GM19025 (cell line): ENCODE results near the gene UTS2R.
"Not testable (repeated sequence)": the region's sequence is repeated elsewhere in the genome, so short reads cannot be mapped to it uniquely, and the experiment has no call there.

ENCODE experiments used
- ATAC-seq: cut with Tn5 transposase; IDR thresholded peaks from one replicate; pipeline ENCODE4 v1.9.1; 2021; ENCODE audit warnings: mild to moderate bottlenecking, low read depth, moderate library complexity; ENCODE audit not compliant: unreplicated experiment

UTS2R gene

GRCh38 chr17:82373072-82373452 is 1.5 kb downstream of the UTS2R start:
- not testable (repeated sequence) for ATAC-seq

GRCh38 chr17:82373731-82374625 is 2.4 kb downstream of the UTS2R start:
- no peak for ATAC-seq

DNA sequence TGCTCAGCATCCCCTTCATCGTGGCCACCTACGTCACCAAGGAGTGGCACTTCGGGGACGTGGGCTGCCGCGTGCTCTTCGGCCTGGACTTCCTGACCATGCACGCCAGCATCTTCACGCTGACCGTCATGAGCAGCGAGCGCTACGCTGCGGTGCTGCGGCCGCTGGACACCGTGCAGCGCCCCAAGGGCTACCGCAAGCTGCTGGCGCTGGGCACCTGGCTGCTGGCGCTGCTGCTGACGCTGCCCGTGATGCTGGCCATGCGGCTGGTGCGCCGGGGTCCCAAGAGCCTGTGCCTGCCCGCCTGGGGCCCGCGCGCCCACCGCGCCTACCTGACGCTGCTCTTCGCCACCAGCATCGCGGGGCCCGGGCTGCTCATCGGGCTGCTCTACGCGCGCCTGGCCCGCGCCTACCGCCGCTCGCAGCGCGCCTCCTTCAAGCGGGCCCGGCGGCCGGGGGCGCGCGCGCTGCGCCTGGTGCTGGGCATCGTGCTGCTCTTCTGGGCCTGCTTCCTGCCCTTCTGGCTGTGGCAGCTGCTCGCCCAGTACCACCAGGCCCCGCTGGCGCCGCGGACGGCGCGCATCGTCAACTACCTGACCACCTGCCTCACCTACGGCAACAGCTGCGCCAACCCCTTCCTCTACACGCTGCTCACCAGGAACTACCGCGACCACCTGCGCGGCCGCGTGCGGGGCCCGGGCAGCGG is 3.2 kb downstream of the UTS2R start:
- ATAC-seq: no peak

GRCh38 chr17:82375359-82376041 is 3.9 kb downstream of the UTS2R start:
- ATAC-seq: no peak

- ATAC-seq: no peak
Observed at GRCh38 chr17:82376042-82376730, 4.6 kb downstream of the UTS2R start.

- not testable (repeated sequence) for ATAC-seq
Observed at GRCh38 chr17:82377294-82377693, 5.7 kb downstream of the UTS2R start.

- no peak for ATAC-seq
Observed at GRCh38 chr17:82377924-82378740, 6.6 kb downstream of the UTS2R start.

GRCh38 chr17:82378741-82379021 is 7.1 kb downstream of the UTS2R start:
- ATAC-seq: no peak

GRCh38 chr17:82380860-82381702 is 9.5 kb downstream of the UTS2R start:
- ATAC-seq: no peak

- ATAC-seq: not testable (repeated sequence)
Observed at GRCh38 chr17:82381703-82382009, 10.1 kb downstream of the UTS2R start.

DNA sequence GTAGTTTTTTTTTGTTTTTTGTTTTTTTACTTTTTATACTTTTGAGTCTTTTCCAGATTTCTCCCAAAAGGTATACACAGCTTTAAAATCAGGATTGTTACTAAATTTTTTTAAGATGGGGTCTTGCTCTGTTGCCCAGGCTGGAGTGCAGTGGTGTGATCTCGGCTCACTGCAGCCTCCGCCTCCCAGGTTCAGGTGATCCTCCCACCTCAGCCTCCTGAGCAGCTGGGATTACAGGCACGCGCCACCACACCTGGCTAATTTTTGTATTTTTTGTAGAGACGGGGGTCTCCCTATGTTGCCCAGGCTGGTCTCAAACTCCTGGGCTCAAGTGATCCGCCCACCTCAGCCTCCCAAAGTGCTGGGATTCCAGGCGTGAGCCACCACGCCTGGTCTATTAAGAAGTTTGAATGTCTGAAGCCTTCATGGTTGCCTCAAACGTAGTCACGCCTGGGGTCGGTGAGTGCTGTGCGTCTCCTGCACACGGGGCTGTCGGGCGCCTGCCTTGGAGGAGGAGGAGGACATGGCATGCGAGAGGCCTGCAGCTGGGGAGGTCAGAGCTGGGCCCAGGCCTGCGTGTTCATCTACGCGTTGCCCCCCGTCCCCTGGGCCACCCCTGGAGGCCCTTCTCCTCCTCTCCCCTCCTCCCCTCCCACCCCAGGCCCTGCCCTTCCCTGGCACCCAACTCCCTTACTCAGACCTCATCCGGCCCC is 10.8 kb downstream of the UTS2R start:
- ATAC-seq: not testable (repeated sequence)

DNA sequence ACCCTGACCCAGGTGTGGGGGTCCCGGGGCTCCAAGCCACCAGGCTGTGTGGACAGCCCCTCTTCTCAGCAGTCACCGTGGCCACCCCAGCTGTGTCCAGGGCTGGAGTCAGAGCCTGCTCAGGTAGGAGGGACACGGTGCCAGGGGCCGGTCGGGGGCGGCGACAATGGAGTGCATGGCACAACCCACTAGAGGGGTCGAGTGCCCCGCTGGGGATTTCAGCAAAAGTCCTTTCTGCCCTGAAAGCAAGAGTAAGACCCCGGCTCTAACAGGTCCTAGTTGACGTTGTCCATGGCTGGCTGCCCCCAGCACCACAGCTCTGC is 11.3 kb downstream of the UTS2R start:
- ATAC-seq: no peak

- no peak for ATAC-seq
Observed at GRCh38 chr17:82383411-82383810, 11.8 kb downstream of the UTS2R start.

GRCh38 chr17:82384051-82384729 is 12.6 kb downstream of the UTS2R start:
- ATAC-seq: no peak

DNA sequence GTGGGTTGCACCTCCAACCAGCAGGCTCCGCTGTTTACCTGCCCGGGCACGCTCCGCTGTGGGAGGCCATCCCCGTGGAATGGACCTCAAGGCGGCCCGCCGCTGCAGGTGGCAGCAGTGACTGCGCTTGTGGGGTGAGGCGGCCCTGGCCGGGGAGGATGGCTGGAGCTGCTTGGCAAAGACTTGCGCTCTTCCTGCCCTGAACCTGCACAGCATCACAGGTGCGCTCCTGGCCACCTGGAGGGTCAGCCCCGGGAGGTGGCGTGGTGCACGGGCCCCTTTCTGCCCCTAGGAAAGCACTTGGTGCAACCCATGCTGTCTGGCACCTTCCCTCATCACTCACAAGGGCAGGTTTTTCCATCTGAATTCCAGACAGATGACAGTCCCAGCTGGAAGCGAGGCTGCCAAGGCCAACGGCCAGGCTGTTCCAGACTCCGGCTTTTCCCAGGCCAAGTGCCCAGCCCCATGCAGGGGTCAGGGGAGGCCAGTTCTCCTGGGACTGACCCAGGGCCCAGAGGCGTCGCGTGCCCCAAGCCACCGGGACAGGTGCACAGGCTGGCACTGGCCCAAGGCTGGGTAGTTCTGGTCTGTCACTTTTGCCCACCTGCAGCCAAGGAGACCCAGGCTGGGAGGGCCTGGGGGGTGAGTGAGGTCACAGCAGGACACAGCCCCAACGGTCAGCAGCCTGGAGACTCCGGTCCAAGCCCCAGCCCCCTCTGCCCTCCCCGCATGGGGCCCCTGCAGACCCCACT is 13.3 kb downstream of the UTS2R start:
- ATAC-seq: no peak

- no peak for ATAC-seq
Observed at GRCh38 chr17:82385559-82386254, 14.1 kb downstream of the UTS2R start.

- no peak for ATAC-seq
Observed at GRCh38 chr17:82386255-82386831, 14.8 kb downstream of the UTS2R start.
